HL-60 (cell line): ENCODE results near the gene C2orf72.
"Not testable (repeated sequence)": the region's sequence is repeated elsewhere in the genome, so short reads cannot be mapped to it uniquely, and the experiment has no call there.

ENCODE experiments used
- DNase-seq, 2 experiments: peaks; one replicate each; pipeline ENCODE4 v3.0.0-alpha.2; 2010 to 2020; ENCODE audit warnings: low read depth in 1 of 2, low spot score in 1 of 2
- H3K27ac ChIP-seq: fragments of 250-450 bp; sonication (Bioruptor Pico); replicated peaks from 2 replicates; pipeline ENCODE4 v1.5.1; 2020; ENCODE audit warnings: mild to moderate bottlenecking, moderate library complexity
- H3K27me3 ChIP-seq: fragments of 250-450 bp; sonication (Bioruptor Pico); 2 replicates; pipeline ENCODE4 v1.5.1; 2021; ENCODE audit warnings: mild to moderate bottlenecking, moderate library complexity; ENCODE audit not compliant: insufficient read depth, poor library complexity, severe bottlenecking
- H3K4me3 ChIP-seq: replicated peaks from 2 replicates; pipeline ENCODE4 v1.5.1; 2011; ENCODE audit warnings: mild to moderate bottlenecking, control low read depth, low read length; ENCODE audit not compliant: insufficient read depth
- GABPA ChIP-seq: IDR thresholded peaks from 2 replicates; pipeline ENCODE4 v1.6.1; 2012; ENCODE audit warnings: low read depth
- POLR2AphosphoS5 ChIP-seq: IDR thresholded peaks from 2 replicates; pipeline ENCODE4 v1.6.1; 2012; ENCODE audit warnings: low read depth
- REST ChIP-seq: IDR thresholded peaks from 2 replicates; pipeline ENCODE4 v1.6.1; 2012; ENCODE audit warnings: low read depth; ENCODE audit not compliant: insufficient replicate concordance
- SPI1 ChIP-seq: IDR thresholded peaks from 2 replicates; pipeline ENCODE4 v1.6.1; 2012; ENCODE audit warnings: low read depth, mild to moderate bottlenecking, borderline replicate concordance
- TF ChIP-seq, protein P1 (sequence below): IDR thresholded peaks from one replicate; pipeline ENCODE4 v1.5.1; 2011; ENCODE audit warnings: low read length, control low read depth, inconsistent platforms; ENCODE audit not compliant: insufficient read depth

C2orf72 gene

DNA sequence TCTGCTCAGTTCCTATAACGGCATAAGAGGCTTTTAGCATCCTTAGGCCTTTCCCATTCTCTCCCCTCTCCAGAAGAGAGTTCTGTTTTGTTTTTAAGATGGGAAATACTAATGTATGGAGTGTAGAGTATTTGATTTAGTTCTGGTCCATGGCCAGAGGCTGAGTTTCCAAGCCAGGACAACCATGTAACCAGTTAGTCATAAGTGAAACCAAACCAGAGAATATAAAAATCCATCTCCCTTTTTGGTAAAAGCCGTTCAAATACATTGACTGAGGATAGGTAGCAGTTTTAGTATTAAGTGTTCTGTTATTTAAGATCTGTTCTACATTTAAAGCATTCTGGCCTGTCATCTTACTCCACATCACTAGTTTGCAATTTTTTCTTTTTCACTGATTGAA, 22.4 kb downstream of the C2orf72 start:
- no peak for DNase-seq
- Histone ChIP-seq H3K27ac (no peak overlapping the region), H3K4me3 (no peak overlapping the region), H3K27me3 (no peaks in the 10 kb centered on the region)
- TF ChIP-seq REST (no peak), SPI1 (no peak), POLR2AphosphoS5 (no peak), GABPA (no peak)
- TF ChIP-seq, protein P1, sequence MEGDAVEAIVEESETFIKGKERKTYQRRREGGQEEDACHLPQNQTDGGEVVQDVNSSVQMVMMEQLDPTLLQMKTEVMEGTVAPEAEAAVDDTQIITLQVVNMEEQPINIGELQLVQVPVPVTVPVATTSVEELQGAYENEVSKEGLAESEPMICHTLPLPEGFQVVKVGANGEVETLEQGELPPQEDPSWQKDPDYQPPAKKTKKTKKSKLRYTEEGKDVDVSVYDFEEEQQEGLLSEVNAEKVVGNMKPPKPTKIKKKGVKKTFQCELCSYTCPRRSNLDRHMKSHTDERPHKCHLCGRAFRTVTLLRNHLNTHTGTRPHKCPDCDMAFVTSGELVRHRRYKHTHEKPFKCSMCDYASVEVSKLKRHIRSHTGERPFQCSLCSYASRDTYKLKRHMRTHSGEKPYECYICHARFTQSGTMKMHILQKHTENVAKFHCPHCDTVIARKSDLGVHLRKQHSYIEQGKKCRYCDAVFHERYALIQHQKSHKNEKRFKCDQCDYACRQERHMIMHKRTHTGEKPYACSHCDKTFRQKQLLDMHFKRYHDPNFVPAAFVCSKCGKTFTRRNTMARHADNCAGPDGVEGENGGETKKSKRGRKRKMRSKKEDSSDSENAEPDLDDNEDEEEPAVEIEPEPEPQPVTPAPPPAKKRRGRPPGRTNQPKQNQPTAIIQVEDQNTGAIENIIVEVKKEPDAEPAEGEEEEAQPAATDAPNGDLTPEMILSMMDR = no peak

- TF ChIP-seq POLR2AphosphoS5 (no peak), REST (no peak), SPI1 (no peak), GABPA (no peak)
- TF ChIP-seq, protein P1 = no peak
- H3K4me3 ChIP-seq = no peak overlapping the region
- no peak for DNase-seq
- H3K27me3 ChIP-seq = no peaks in the 10 kb centered on the region
- H3K27ac ChIP-seq = no peak overlapping the region
Measured at GRCh38 chr2:231062776-231063175, 25.5 kb downstream of the C2orf72 start.

- no peak for DNase-seq
- TF ChIP-seq SPI1 (peak; percentile 70), GABPA (no peak)
- no peak overlapping the region for H3K4me3 ChIP-seq
Measured at GRCh38 chr2:231063347-231063746, 26.0 kb downstream of the C2orf72 start.

GRCh38 chr2:231065966-231066365, 28.6 kb downstream of the C2orf72 start:
- H3K27me3 ChIP-seq = no peaks in the 10 kb centered on the region
- no peak for DNase-seq
- TF ChIP-seq POLR2AphosphoS5 = no peak
- TF ChIP-seq SPI1 = no peak
- TF ChIP-seq REST = no peak
- no peak for TF ChIP-seq GABPA
- TF ChIP-seq, protein P1 = no peak
- no peak overlapping the region for H3K27ac ChIP-seq
- no peak overlapping the region for H3K4me3 ChIP-seq

More at GRCh38 chr2:231063347-231063746, 26.0 kb downstream of the C2orf72 start:
- no peaks in the 10 kb centered on the region for H3K27me3 ChIP-seq
- H3K27ac ChIP-seq = no peak overlapping the region

GRCh38 chr2:231067531-231067930, 30.2 kb downstream of the C2orf72 start:
- not testable (repeated sequence) for H3K4me3 ChIP-seq, DNase-seq, H3K27me3 ChIP-seq, H3K27ac ChIP-seq
